Upper lobe of right lung (tissue), 1 donor: ENCODE measurements around the gene KPNA4. TPM values are rescaled to one million over a fixed set of nuclear protein-coding genes. Genes with fewer than 3 reads are reported as not detected.

Experiments used
- ATAC-seq: fragments of 200-7000 bp; cut with Tn5 transposase; one replicate; pipeline ENCODE4 v1.9.1; 2020; ENCODE audit warnings: mild to moderate bottlenecking, moderate library complexity
- DNase-seq: peaks from one replicate; pipeline ENCODE4 v3.0.0-alpha.2; 2020
- H3K27ac ChIP-seq: fragments of 200-600 bp; one replicate; pipeline ENCODE4 v1.8.0; 2022
- H3K27me3 ChIP-seq: fragments of 200-600 bp; one replicate; pipeline ENCODE4 v1.8.0; 2022; ENCODE audit warnings: mild to moderate bottlenecking
- H3K36me3 ChIP-seq: fragments of 200-600 bp; one replicate; pipeline ENCODE4 v1.8.0; 2022
- H3K4me1 ChIP-seq: fragments of 200-600 bp; one replicate; pipeline ENCODE4 v1.8.0; 2022
- H3K4me3 ChIP-seq: fragments of 200-600 bp; one replicate; pipeline ENCODE4 v1.8.0; 2022; ENCODE audit warnings: mild to moderate bottlenecking
- H3K9me3 ChIP-seq: fragments of 200-600 bp; one replicate; pipeline ENCODE4 v1.8.0; 2022
- CTCF ChIP-seq: fragments of 200-600 bp; IDR thresholded peaks from one replicate; pipeline ENCODE4 v1.8.0; 2022; ENCODE audit warnings: antibody characterized with exemption
- intact Hi-C: fragments of 100-400 bp; cut with DNase I; formaldehyde crosslinking; loops from one replicate; pipeline ENCODE4 v1.11.0; 2022
- total RNA-seq: library from RNA; stranded (reverse); fragmentation: NEBNext Ultra II Directional; extraction: Animal tissue kit (Norgen Biotek cat#: 25700); gene quantifications from one replicate; pipeline ENCODE4 v1.2.1, GENCODE V29; 2021
- donor health status: DM: no; HTN: yes; CAD: no; lungs with severe emphysema.

Gene KPNA4
- total RNA-seq, 1 donor from 2014 or later, result 56.3 TPM

- intact Hi-C loops, result no loop called here
- no peak overlapping the region for H3K27ac ChIP-seq
- H3K4me1 ChIP-seq, result no peaks in the 10 kb centered on the region
- no peak overlapping the region for H3K4me3 ChIP-seq
- no peaks in the 10 kb centered on the region for H3K9me3 ChIP-seq
- H3K27me3 ChIP-seq, result no peaks in the 10 kb centered on the region
- DNase-seq, result no peak
- TF ChIP-seq CTCF, result peak; percentile 75
- no peak for ATAC-seq
- H3K36me3 ChIP-seq, result no peaks in the 10 kb centered on the region
Measured at GRCh38 chr3:160486459-160486869, 78.9 kb downstream of the KPNA4 start.

- Histone ChIP-seq H3K27ac (no peak overlapping the region), H3K9me3 (no peaks in the 10 kb centered on the region), H3K4me3 (no peak overlapping the region), H3K4me1 (no peaks in the 10 kb centered on the region), H3K36me3 (no peaks in the 10 kb centered on the region), H3K27me3 (no peaks in the 10 kb centered on the region)
- no peak for DNase-seq
- intact Hi-C loops, result no loop called here
- no peak for TF ChIP-seq CTCF
- no peak for ATAC-seq
Measured at GRCh38 chr3:160482796-160483195, 82.6 kb downstream of the KPNA4 start.

- Histone ChIP-seq H3K27ac (no peak overlapping the region), H3K9me3 (no peaks in the 10 kb centered on the region), H3K4me1 (no peaks in the 10 kb centered on the region), H3K27me3 (no peaks in the 10 kb centered on the region), H3K4me3 (no peak overlapping the region), H3K36me3 (no peaks in the 10 kb centered on the region)
- no peak for ATAC-seq
- intact Hi-C loops, result no loop called here
- no peak for DNase-seq
- no peak for TF ChIP-seq CTCF
Measured at GRCh38 chr3:160481856-160482255, 83.5 kb downstream of the KPNA4 start.

GRCh38 chr3:160480931-160481330 lies 84.4 kb downstream of the KPNA4 start:
- intact Hi-C loops, result no loop called here
- no peaks in the 10 kb centered on the region for H3K4me1 ChIP-seq
- no peaks in the 10 kb centered on the region for H3K36me3 ChIP-seq
- H3K4me3 ChIP-seq, result no peak overlapping the region
- H3K27ac ChIP-seq, result no peak overlapping the region
- TF ChIP-seq CTCF, result no peak
- no peak for DNase-seq
- no peak for ATAC-seq
- H3K27me3 ChIP-seq, result no peaks in the 10 kb centered on the region
- no peaks in the 10 kb centered on the region for H3K9me3 ChIP-seq

- DNase-seq (no peak), ATAC-seq (no peak)
- Histone ChIP-seq H3K27ac (no peak overlapping the region), H3K27me3 (no peaks in the 10 kb centered on the region), H3K4me1 (no peaks in the 10 kb centered on the region), H3K4me3 (no peak overlapping the region), H3K9me3 (no peaks in the 10 kb centered on the region), H3K36me3 (no peaks in the 10 kb centered on the region)
- no peak for TF ChIP-seq CTCF
- intact Hi-C loops, result no loop called here
Measured at GRCh38 chr3:160479376-160479775, 86.0 kb downstream of the KPNA4 start.

GRCh38 chr3:160478338-160478737 lies 87.0 kb downstream of the KPNA4 start:
- ATAC-seq (no peak), DNase-seq (no peak)
- H3K27ac ChIP-seq, result no peak overlapping the region
- no peaks in the 10 kb centered on the region for H3K27me3 ChIP-seq
- intact Hi-C loops, result no loop called here
- H3K4me3 ChIP-seq, result no peak overlapping the region
- no peaks in the 10 kb centered on the region for H3K4me1 ChIP-seq
- no peaks in the 10 kb centered on the region for H3K9me3 ChIP-seq
- no peaks in the 10 kb centered on the region for H3K36me3 ChIP-seq
- TF ChIP-seq CTCF, result no peak
